Bronchus fibroblast of lung (primary cell): ENCODE measurements around the gene GRIN2B. TPM values are rescaled to one million over a fixed set of nuclear protein-coding genes. Genes with fewer than 3 reads are reported as not detected.

Source experiments
- total RNA-seq: library from RNA; depleted of rRNA; stranded (reverse); fragments of >200 nt; gene quantifications from 2 replicates; pipeline ENCODE4 v1.2.3, GENCODE V29; 2015

GRIN2B gene
- not detected in 2 replicates for total RNA-seq

DNA sequence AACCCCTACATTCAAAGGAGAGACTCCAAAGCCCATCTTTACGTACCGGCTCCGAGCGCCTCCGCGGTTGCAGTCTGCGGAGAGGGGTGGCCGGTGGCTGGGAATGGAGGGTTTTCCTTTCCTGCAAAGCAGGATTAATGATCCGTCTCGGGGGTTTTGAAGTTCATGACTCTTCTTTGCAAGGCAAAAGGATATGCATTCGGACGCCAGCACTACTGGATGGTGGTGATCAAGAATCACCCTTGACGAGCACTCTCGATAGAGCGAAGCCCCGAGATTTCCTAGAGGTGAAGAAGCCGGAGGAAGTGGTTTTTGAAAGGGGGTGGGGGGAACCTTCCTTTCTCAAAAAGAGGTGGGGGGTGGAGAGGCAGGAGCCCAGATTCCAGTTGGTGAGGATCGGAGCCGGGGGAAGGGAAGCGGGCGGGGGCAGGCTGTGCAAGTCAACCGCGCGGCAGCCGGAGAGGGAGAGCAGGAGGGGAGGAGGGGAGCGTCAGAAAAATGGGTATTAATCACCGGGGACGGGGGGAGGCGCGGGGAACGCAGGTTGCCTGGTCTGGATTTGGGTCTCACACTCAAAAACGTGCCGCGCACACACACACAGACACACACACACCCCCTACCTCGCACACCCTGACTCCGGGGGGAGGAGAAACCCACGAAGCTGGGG lies at the start of gene GRIN2B:
GRIN2B (minus strand) TSS at position 307 of the 667 bp plus-strand sequence. CDS start 115,394 bp downstream, outside the sequence.

